Endodermal cell (in vitro differentiated cells): Measurements from ENCODE around the gene SEMA4A. TPM values are rescaled to one million over a fixed set of nuclear protein-coding genes. Genes with fewer than 3 reads are reported as not detected.

Experiments used
- DNase-seq: peaks from one replicate; pipeline ENCODE4 v3.0.0-alpha.2; 2017
- H3K27ac ChIP-seq: 2 replicates; pipeline ENCODE4 v1.5.1; 2013; ENCODE audit warnings: mild to moderate bottlenecking, low read depth, low read length, moderate library complexity
- H3K27me3 ChIP-seq: 2 replicates; pipeline ENCODE4 v1.6.1; 2013; ENCODE audit warnings: mild to moderate bottlenecking, low read length, moderate library complexity; ENCODE audit not compliant: insufficient read depth, control insufficient read depth, poor library complexity, severe bottlenecking
- H3K36me3 ChIP-seq: 2 replicates; pipeline ENCODE4 v1.7.0; 2013; ENCODE audit warnings: mild to moderate bottlenecking, low read length, moderate library complexity; ENCODE audit not compliant: control insufficient read depth, insufficient read depth
- H3K4me1 ChIP-seq: one replicate; pipeline ENCODE4 v1.7.0; 2013; ENCODE audit warnings: low read length; ENCODE audit not compliant: control insufficient read depth, insufficient read depth
- H3K4me3 ChIP-seq: 2 replicates; pipeline ENCODE4 v1.5.1; 2013; ENCODE audit warnings: mild to moderate bottlenecking, low read length, moderate library complexity
- H3K9ac ChIP-seq: 2 replicates; pipeline ENCODE4 v1.6.1; 2013; ENCODE audit warnings: mild to moderate bottlenecking, low read length, moderate library complexity; ENCODE audit not compliant: poor library complexity, severe bottlenecking; ENCODE audit errors: extremely low read depth
- H3K9me3 ChIP-seq: 2 replicates; pipeline ENCODE4 v1.6.1; 2013; ENCODE audit warnings: mild to moderate bottlenecking, low read length, moderate library complexity; ENCODE audit not compliant: control insufficient read depth
- H3K27ac Mint-ChIP-seq: 2 replicates; pipeline ENCODE4 v1.8.0; 2020; ENCODE audit warnings: mixed read lengths
- H3K27me3 Mint-ChIP-seq: 2 replicates; pipeline ENCODE4 v1.8.0; 2021; ENCODE audit warnings: mild to moderate bottlenecking, mixed read lengths; ENCODE audit not compliant: insufficient read depth
- H3K36me3 Mint-ChIP-seq: 2 replicates; pipeline ENCODE4 v1.8.0; 2020; ENCODE audit warnings: low read depth, mixed read lengths
- H3K4me1 Mint-ChIP-seq: 2 replicates; pipeline ENCODE4 v1.8.0; 2020; ENCODE audit warnings: mixed read lengths
- H3K4me3 Mint-ChIP-seq: 2 replicates; pipeline ENCODE4 v1.8.0; 2020; ENCODE audit warnings: mild to moderate bottlenecking, moderate library complexity, mixed read lengths
- H3K9me3 Mint-ChIP-seq: 2 replicates; pipeline ENCODE4 v1.8.0; 2020; ENCODE audit warnings: mild to moderate bottlenecking, mixed read lengths
- WGBS, 2 experiments: methylation state at CpG; one replicate each; pipeline versions ENCODE4 v1.1.5 to v1.1.7; 2013; ENCODE audit warnings: missing lambda C conversion rate in 2 of 2, mixed read lengths in 1 of 2; ENCODE audit not compliant: insufficient coverage in 1 of 2, insufficient read length in 1 of 2; 5-methylcytosine and 5-hydroxymethylcytosine counted together
- total RNA-seq, 2 donors: library from RNA; stranded (reverse); fragmentation: NEBNext Ultra II Directional in 1 of 2; extraction: Animal tissue kit (Norgen Biotek cat#: 25700) in 1 of 2; gene quantifications; 2 replicates in 1 of 2; 3 replicates in 1 of 2; pipeline ENCODE4 v1.2.1, GENCODE V29; 2021
- TF ChIP-seq, protein P1 (sequence below): fragments of 200-600 bp; sonication (generic); conservative IDR thresholded peaks from 2 replicates; pipeline ENCODE4 v1.5.0; 2021; ENCODE audit warnings: antibody characterized with exemption, mild to moderate bottlenecking

SEMA4A gene
- total RNA-seq, 2 donors from 2014 or later = 6.4 to 10.3 TPM

DNA sequence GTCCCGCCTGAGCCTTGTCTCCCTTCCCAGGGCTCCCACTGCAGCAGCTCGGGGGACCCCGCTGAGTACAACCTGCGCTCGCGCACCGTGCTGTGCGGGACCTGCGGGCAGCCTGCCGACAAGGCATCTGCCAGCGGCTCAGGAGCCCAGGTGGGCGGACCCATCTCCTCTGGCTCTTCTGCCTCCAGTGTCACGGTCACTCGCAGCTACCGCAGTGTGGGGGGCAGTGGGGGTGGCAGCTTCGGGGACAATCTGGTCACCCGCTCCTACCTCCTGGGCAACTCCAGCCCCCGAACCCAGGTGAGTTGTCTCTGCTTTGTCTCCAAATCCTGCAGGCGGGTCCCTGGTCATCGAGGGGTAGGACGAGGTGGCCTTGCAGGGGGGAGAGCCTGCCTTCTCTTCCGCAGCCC, 14.9 kb upstream of the SEMA4A start:
- DNase-seq = no peak
- H3K9me3 Mint-ChIP-seq = no peaks in the 10 kb centered on the region
- TF ChIP-seq, protein P1, sequence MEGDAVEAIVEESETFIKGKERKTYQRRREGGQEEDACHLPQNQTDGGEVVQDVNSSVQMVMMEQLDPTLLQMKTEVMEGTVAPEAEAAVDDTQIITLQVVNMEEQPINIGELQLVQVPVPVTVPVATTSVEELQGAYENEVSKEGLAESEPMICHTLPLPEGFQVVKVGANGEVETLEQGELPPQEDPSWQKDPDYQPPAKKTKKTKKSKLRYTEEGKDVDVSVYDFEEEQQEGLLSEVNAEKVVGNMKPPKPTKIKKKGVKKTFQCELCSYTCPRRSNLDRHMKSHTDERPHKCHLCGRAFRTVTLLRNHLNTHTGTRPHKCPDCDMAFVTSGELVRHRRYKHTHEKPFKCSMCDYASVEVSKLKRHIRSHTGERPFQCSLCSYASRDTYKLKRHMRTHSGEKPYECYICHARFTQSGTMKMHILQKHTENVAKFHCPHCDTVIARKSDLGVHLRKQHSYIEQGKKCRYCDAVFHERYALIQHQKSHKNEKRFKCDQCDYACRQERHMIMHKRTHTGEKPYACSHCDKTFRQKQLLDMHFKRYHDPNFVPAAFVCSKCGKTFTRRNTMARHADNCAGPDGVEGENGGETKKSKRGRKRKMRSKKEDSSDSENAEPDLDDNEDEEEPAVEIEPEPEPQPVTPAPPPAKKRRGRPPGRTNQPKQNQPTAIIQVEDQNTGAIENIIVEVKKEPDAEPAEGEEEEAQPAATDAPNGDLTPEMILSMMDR = no peak
- Histone ChIP-seq H3K9ac (no peak overlapping the region), H3K4me1 (no peaks in the 10 kb centered on the region), H3K27me3 (no peaks in the 10 kb centered on the region), H3K27ac (no peak overlapping the region), H3K36me3 (peaks cover 63% of the 10 kb centered on the region), H3K4me3 (no peak overlapping the region), H3K9me3 (no peaks in the 10 kb centered on the region)
- H3K4me1 Mint-ChIP-seq = peaks cover 7% of the 10 kb centered on the region
- no peak overlapping the region for H3K27ac Mint-ChIP-seq
- no peak overlapping the region for H3K4me3 Mint-ChIP-seq
- peaks cover 37% of the 10 kb centered on the region for H3K36me3 Mint-ChIP-seq
- WGBS, 2 experiments = 97 to 99% methylated on average over 13 to 22 of the region's 22 CpGs
- no peaks in the 10 kb centered on the region for H3K27me3 Mint-ChIP-seq

DNA sequence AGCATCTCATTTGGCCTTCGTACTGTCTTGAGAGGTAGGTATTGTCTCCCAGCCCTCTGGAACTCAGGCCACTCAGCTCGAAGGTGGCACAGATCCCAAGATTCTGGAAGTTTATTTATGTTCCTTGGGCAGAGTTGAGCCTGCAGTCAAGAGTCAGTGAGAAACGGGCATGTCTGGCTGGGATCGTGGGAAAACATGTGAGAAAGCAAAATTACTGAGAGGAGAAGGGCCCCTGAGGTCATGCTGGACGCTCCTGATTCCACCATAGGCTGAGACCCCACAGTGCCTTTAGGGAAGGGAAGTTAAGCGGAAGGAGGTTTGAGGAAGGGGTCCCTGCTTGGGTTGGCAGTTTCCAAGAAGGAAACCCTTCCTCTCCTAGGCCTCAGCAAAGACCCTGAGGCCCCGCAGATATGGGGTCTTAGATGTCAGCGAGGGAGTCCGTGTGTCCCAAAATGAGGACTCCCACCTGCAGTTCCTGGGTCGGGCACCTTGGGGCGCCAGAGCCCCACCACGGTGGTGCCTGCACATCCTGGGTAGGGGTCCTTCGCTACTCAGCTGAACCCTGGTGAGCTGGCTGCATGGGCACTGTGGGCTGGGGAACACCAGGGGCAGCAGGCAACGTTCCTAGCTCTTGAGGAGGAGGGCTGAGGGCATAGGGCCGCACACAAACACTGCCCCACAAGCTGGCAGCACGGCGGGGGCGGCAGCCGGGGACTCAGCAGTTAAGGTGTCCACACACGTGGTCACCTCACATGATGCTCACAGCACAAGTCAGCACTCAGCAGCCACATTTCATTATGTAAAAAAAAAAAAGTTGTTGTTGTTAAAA, 12.3 kb upstream of the SEMA4A start:
- TF ChIP-seq, protein P1 = peak; percentile 99
- whole genome bisulfite sequencing, 2 experiments = 59 to 65% methylated on average over 14 to 20 of the region's 20 CpGs

DNA sequence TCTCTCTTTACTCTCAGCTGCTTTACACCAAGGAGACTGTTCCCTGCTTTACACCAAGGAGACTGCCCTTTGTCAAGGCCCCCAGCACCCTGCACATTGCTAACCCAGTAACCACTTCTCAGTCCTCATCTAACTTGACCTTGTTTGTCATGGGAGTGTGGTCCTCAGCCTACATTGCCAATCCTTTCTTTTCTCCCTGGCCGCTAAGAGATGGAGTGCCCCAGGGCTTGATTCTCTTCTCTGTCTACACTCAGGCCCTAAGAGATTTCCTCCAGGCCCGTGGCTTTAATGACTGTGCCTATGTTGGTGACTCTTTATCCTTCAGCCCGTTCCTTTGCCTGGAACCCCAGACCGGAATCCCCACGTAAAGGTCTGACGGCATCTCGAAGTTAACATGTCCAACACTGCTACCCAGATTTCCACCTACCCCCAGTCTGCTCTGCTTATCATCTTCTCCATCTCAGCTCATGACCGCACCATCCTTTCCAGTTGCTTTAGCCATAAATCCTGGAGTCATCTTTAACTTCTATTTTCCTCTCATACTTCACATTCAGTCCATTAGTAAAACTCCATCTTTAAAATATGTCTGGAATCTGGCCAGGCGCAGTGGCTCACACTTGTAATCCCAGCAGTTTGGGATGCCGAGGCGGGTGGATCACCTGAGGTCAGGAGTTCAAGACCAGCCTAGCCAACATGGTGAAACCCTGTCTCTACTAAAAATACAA, 9.5 kb upstream of the SEMA4A start:
- Histone ChIP-seq H3K36me3 (peaks cover 12% of the 10 kb centered on the region), H3K9ac (no peak overlapping the region), H3K4me3 (no peak overlapping the region), H3K27ac (no peak overlapping the region), H3K27me3 (no peaks in the 10 kb centered on the region), H3K9me3 (no peaks in the 10 kb centered on the region), H3K4me1 (no peaks in the 10 kb centered on the region)
- no peaks in the 10 kb centered on the region for H3K9me3 Mint-ChIP-seq
- TF ChIP-seq, protein P1 = no peak
- H3K27ac Mint-ChIP-seq = no peak overlapping the region
- H3K4me3 Mint-ChIP-seq = no peak overlapping the region
- no peaks in the 10 kb centered on the region for H3K36me3 Mint-ChIP-seq
- no peak for DNase-seq
- H3K27me3 Mint-ChIP-seq = no peaks in the 10 kb centered on the region
- WGBS, 2 experiments = 92% methylated on average over 11 of the region's 11 CpGs
- peaks cover 34% of the 10 kb centered on the region for H3K4me1 Mint-ChIP-seq

More for the DNA sequence above, 12.3 kb upstream of the SEMA4A start:
- Histone ChIP-seq H3K36me3 (peaks cover 38% of the 10 kb centered on the region), H3K27ac (peak overlapping the region; percentile 36), H3K9me3 (no peaks in the 10 kb centered on the region), H3K9ac (no peak overlapping the region), H3K27me3 (no peaks in the 10 kb centered on the region), H3K4me1 (no peaks in the 10 kb centered on the region), H3K4me3 (no peak overlapping the region)
- Mint-ChIP-seq H3K4me3 (no peak overlapping the region), H3K36me3 (peaks cover 16% of the 10 kb centered on the region), H3K27ac (peak overlapping the region; percentile 75), H3K9me3 (no peaks in the 10 kb centered on the region), H3K4me1 (peaks cover 17% of the 10 kb centered on the region), H3K27me3 (no peaks in the 10 kb centered on the region)
- peak; percentile 97 for DNase-seq
